Osteoblast (primary cell): ENCODE measurements around the gene NKAIN4. TPM values are rescaled to one million over a fixed set of nuclear protein-coding genes. Genes with fewer than 3 reads are reported as not detected.

Experiments
- DNase-seq: peaks from one replicate; pipeline ENCODE4 v3.0.0; 2011; ENCODE audit warnings: low spot score, mixed read lengths; ENCODE audit not compliant: insufficient read length; ENCODE audit errors: missing footprints
- H2AFZ ChIP-seq: 2 replicates; pipeline ENCODE4 v1.6.0; 2011; ENCODE audit warnings: mild to moderate bottlenecking, low read length
- H3K27ac ChIP-seq: 2 replicates; pipeline ENCODE4 v1.5.1; 2011; ENCODE audit warnings: mild to moderate bottlenecking, low read depth, low read length, moderate library complexity
- H3K27me3 ChIP-seq: 2 replicates; pipeline ENCODE4 v1.6.0; 2012; ENCODE audit warnings: mild to moderate bottlenecking, control low read depth, inconsistent platforms, low read length, moderate library complexity; ENCODE audit not compliant: insufficient read depth
- H3K36me3 ChIP-seq: 2 replicates; pipeline ENCODE4 v1.5.1; 2011; ENCODE audit warnings: mild to moderate bottlenecking, low read length, control low read depth, moderate library complexity; ENCODE audit not compliant: insufficient read depth
- H3K4me1 ChIP-seq: 2 replicates; pipeline ENCODE4 v1.5.1; 2011; ENCODE audit warnings: mild to moderate bottlenecking, low read length, control low read depth, moderate library complexity; ENCODE audit not compliant: insufficient read depth
- H3K4me2 ChIP-seq: 2 replicates; pipeline ENCODE4 v1.6.0; 2011; ENCODE audit warnings: mild to moderate bottlenecking, low read length; ENCODE audit not compliant: insufficient read depth
- H3K4me3 ChIP-seq: fragments of 200-600 bp; sonication (generic); 3 replicates; pipeline ENCODE4 v1.5.1; 2012; ENCODE audit warnings: mild to moderate bottlenecking, low read length, inconsistent platforms; ENCODE audit not compliant: insufficient read depth
- H3K79me2 ChIP-seq: 2 replicates; pipeline ENCODE4 v1.6.0; 2012; ENCODE audit warnings: mild to moderate bottlenecking, low read length, control low read depth, inconsistent platforms; ENCODE audit not compliant: insufficient read depth
- H3K9me3 ChIP-seq: 2 replicates; pipeline ENCODE4 v1.5.1; 2011; ENCODE audit warnings: low read depth, low read length, control low read depth
- H4K20me1 ChIP-seq: 2 replicates; pipeline ENCODE4 v1.6.0; 2012; ENCODE audit warnings: mild to moderate bottlenecking, low read length, control low read depth; ENCODE audit not compliant: insufficient read depth
- total RNA-seq: library from RNA; depleted of rRNA; stranded (reverse); fragments of >200 nt; gene quantifications from 2 replicates; pipeline ENCODE4 v1.2.3, GENCODE V29; 2012
- TF ChIP-seq, protein P1 (sequence below): IDR thresholded peaks from 2 replicates; pipeline ENCODE4 v1.5.1; 2011; ENCODE audit warnings: mild to moderate bottlenecking, low read depth, low read length, moderate library complexity; ENCODE audit errors: extremely low read depth

Gene NKAIN4
- total RNA-seq, 1 donor = not detected

- Histone ChIP-seq H3K79me2 (peaks cover 21% of the 10 kb centered on the region), H3K4me3 (no peak overlapping the region), H3K9me3 (no peaks in the 10 kb centered on the region), H2AFZ (no peak overlapping the region), H3K4me1 (no peaks in the 10 kb centered on the region), H3K27me3 (no peaks in the 10 kb centered on the region), H3K36me3 (peaks cover 76% of the 10 kb centered on the region), H3K4me2 (no peak overlapping the region), H4K20me1 (peaks cover 59% of the 10 kb centered on the region), H3K27ac (no peak overlapping the region)
- TF ChIP-seq, protein P1, sequence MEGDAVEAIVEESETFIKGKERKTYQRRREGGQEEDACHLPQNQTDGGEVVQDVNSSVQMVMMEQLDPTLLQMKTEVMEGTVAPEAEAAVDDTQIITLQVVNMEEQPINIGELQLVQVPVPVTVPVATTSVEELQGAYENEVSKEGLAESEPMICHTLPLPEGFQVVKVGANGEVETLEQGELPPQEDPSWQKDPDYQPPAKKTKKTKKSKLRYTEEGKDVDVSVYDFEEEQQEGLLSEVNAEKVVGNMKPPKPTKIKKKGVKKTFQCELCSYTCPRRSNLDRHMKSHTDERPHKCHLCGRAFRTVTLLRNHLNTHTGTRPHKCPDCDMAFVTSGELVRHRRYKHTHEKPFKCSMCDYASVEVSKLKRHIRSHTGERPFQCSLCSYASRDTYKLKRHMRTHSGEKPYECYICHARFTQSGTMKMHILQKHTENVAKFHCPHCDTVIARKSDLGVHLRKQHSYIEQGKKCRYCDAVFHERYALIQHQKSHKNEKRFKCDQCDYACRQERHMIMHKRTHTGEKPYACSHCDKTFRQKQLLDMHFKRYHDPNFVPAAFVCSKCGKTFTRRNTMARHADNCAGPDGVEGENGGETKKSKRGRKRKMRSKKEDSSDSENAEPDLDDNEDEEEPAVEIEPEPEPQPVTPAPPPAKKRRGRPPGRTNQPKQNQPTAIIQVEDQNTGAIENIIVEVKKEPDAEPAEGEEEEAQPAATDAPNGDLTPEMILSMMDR = no peak
- DNase-seq = no peak
Measured at GRCh38 chr20:63283397-63284082, 29.3 kb upstream of the NKAIN4 start.

DNA sequence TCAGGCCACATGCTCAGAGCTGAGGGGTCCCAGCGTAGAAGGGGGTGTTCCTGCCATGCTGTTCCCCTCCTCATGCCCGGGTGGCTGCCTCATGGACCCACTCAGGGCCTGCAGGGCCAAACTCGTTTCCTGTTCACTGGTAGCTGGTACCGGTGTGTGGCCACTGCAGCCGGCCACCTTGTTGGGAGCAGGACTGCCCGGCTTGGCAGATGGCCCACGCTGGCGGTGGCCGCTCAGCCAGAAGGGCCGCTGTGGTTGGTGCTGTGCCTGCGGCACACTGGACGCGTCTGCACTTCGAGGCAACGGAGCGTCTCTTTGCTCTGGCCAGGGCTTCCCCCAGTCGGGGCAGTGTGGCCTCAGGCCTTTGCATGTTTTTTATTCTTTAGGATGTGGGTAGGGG is 28.7 kb upstream of the NKAIN4 start:
- Histone ChIP-seq H3K79me2 (peaks cover 27% of the 10 kb centered on the region), H3K4me1 (no peaks in the 10 kb centered on the region), H3K9me3 (no peaks in the 10 kb centered on the region), H3K27me3 (no peaks in the 10 kb centered on the region), H3K4me3 (no peak overlapping the region), H3K27ac (no peak overlapping the region), H4K20me1 (peaks cover 59% of the 10 kb centered on the region), H3K36me3 (peaks cover 76% of the 10 kb centered on the region), H2AFZ (no peak overlapping the region), H3K4me2 (no peak overlapping the region)
- no peak for DNase-seq
- TF ChIP-seq, protein P1 = no peak

DNA sequence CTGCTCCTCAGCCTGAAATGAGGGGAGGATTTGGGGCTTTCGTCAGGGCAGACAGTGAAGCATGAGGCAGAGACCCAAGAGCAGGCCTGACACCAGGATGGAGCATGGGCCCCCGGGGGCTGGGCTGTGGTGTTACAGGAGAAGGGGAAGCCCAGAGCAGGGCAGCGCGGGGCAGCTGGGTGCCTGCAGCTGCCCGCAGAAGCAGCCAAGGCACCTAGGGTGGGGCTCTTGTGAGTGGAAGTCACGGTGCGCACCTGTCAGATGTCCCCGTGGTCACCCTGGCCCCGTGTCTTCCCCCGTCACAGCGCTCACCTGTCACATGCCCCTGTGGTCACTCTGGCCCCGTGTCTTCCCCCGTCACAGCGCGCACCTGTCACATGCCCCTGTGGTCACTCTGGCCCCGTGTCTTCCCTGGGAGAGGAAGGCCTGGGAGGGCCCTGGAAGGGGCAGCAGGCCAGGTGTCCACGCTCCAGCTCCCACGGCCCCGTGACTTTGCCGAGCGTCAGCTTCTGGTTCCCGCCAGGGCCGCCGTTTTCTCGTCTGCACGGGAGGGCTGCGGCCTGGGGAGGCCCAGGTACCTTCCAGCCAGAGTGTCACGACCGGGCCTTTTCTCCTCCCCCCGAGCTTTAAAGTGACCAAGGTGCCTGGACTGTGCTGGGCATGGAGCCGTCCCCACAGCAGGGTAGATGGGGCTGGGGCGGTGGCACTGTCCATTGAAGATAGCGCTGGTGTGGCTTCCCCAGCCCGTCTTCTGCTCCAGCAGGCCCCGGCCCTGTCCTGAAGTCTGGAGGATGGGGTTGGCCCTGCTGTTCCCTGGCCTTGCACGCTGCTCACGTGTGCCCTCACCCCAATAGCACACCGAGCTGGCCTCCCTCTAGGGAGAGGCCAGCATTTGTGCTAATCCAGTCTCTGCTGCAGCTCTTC is 27.7 kb upstream of the NKAIN4 start:
- peaks cover 59% of the 10 kb centered on the region for H4K20me1 ChIP-seq
- no peak overlapping the region for H3K4me3 ChIP-seq

More for the DNA sequence above, 27.7 kb upstream of the NKAIN4 start:
- Histone ChIP-seq H3K27me3 (no peaks in the 10 kb centered on the region), H3K4me2 (no peak overlapping the region), H3K36me3 (peaks cover 83% of the 10 kb centered on the region), H3K9me3 (no peaks in the 10 kb centered on the region), H3K79me2 (peaks cover 37% of the 10 kb centered on the region), H3K27ac (no peak overlapping the region), H3K4me1 (no peaks in the 10 kb centered on the region), H2AFZ (no peak overlapping the region)
- DNase-seq = no peak
- TF ChIP-seq, protein P1 = no peak
